GM18519 (cell line): ENCODE data around the gene RNF145.
"Not testable (repeated sequence)": the region's sequence is repeated elsewhere in the genome, so short reads cannot be mapped to it uniquely, and the experiment has no call there.

Source experiments
- ATAC-seq: cut with Tn5 transposase; IDR thresholded peaks from one replicate; pipeline ENCODE4 v1.9.1; 2021; ENCODE audit warnings: mild to moderate bottlenecking, moderate library complexity; ENCODE audit not compliant: unreplicated experiment, low FRiP score

Gene RNF145

GRCh38 chr5:159163027-159163700, 46.2 kb downstream of the RNF145 start:
- ATAC-seq, result no peak

GRCh38 chr5:159161361-159162214, 47.8 kb downstream of the RNF145 start:
- no peak for ATAC-seq

- not testable (repeated sequence) for ATAC-seq
These were observed 50.7 kb downstream of the RNF145 start for GRCh38 chr5:159158553-159159091.

- no peak for ATAC-seq
These were observed 51.8 kb downstream of the RNF145 start for GRCh38 chr5:159157552-159157951.

GRCh38 chr5:159156426-159157238, 52.7 kb downstream of the RNF145 start:
- no peak for ATAC-seq

GRCh38 chr5:159155960-159156359, 53.4 kb downstream of the RNF145 start:
- no peak for ATAC-seq

GRCh38 chr5:159152876-159153275, 56.5 kb downstream of the RNF145 start:
- no peak for ATAC-seq

GRCh38 chr5:159149085-159149484, 60.3 kb downstream of the RNF145 start:
- ATAC-seq, result no peak

GRCh38 chr5:159147976-159148375, 61.4 kb downstream of the RNF145 start:
- no peak for ATAC-seq

GRCh38 chr5:159146839-159147238, 62.5 kb downstream of the RNF145 start:
- no peak for ATAC-seq

GRCh38 chr5:159145160-159145559, 64.2 kb downstream of the RNF145 start:
- not testable (repeated sequence) for ATAC-seq

- ATAC-seq, result no peak
These were observed 69.6 kb downstream of the RNF145 start for GRCh38 chr5:159139802-159140201.

- ATAC-seq, result no peak
These were observed 73.3 kb downstream of the RNF145 start for GRCh38 chr5:159135896-159136531.

GRCh38 chr5:159133041-159133741, 76.2 kb downstream of the RNF145 start:
- no peak for ATAC-seq

- ATAC-seq, result no peak
These were observed 76.8 kb downstream of the RNF145 start for GRCh38 chr5:159132429-159133040.

- ATAC-seq, result no peak
These were observed 77.4 kb downstream of the RNF145 start for GRCh38 chr5:159131951-159132350.

GRCh38 chr5:159130871-159131270, 78.5 kb downstream of the RNF145 start:
- no peak for ATAC-seq

- no peak for ATAC-seq
These were observed 81.2 kb downstream of the RNF145 start for GRCh38 chr5:159128070-159128541.

- no peak for ATAC-seq
These were observed 85.7 kb downstream of the RNF145 start for GRCh38 chr5:159123700-159124099.
